HCT116 (cell line): ENCODE results near the gene BMAL1.

Experiments used
- CTCF ChIP-seq, 3 experiments: fragments of 200-600 bp in 1 of 3; sonication (generic) in 1 of 3; IDR thresholded peaks in 2 of 3; conservative IDR thresholded peaks in 1 of 3; 2 replicates each; pipeline ENCODE4 v1.5.1; 2012 to 2017; ENCODE audit warnings: low read depth in 2 of 3, low read length in 2 of 3, antibody characterized with exemption in 1 of 3, borderline replicate concordance in 1 of 3, control low read depth in 1 of 3, mild to moderate bottlenecking in 1 of 3, mixed read lengths in 1 of 3, mixed run types in 1 of 3, moderate library complexity in 1 of 3; ENCODE audit not compliant: insufficient read depth in 1 of 3
- MAX ChIP-seq: IDR thresholded peaks from 2 replicates; pipeline ENCODE4 v1.6.1; 2012
- POLR2A ChIP-seq: IDR thresholded peaks from 2 replicates; pipeline ENCODE4 v1.7.0; 2011; ENCODE audit warnings: borderline replicate concordance; ENCODE audit not compliant: insufficient read depth, insufficient read length; ENCODE audit errors: extremely low read depth
- SP1 ChIP-seq: IDR thresholded peaks from 2 replicates; pipeline ENCODE4 v1.6.1; 2012; ENCODE audit warnings: low read depth
- ZNF274 ChIP-seq: fragments of 200-500 bp; sonication (Bioruptor generic); IDR thresholded peaks from 2 replicates; pipeline ENCODE4 v1.6.1; 2014; ENCODE audit warnings: mild to moderate bottlenecking, low read depth, low read length, inconsistent platforms

- TF ChIP-seq SP1 (no peak), POLR2A (no peak), MAX (no peak), CTCF (IDR thresholded peaks at IDR 0.05 in 2 of 3, conservative IDR thresholded peaks at IDR 0.05 in 1 of 3; ENCODE audit: borderline replicate concordance in 1 of 3, insufficient read depth in 1 of 3, low read depth in 2 of 3, low read length in 2 of 3) (peak; percentile 33 to 58 (median 57); a peak in 5 of 6 replicates), ZNF274 (no peak)
Observed at GRCh38 chr11:13354335-13354734, 76.7 kb downstream of the BMAL1 start.
